H9 (cell line): ENCODE measurements around the gene APOC1. TPM values are rescaled to one million over a fixed set of nuclear protein-coding genes. Genes with fewer than 3 reads are reported as not detected.

Experiments used
- DNase-seq: peaks from one replicate; pipeline ENCODE4 v3.0.0-alpha.2; 2017
- H2AFZ ChIP-seq: one replicate; pipeline ENCODE4 v1.6.1; 2013; ENCODE audit warnings: mild to moderate bottlenecking, low read length, control low read depth, moderate library complexity
- H2AK5ac ChIP-seq: 2 replicates; pipeline ENCODE4 v1.6.1; 2013; ENCODE audit warnings: low read length, control low read depth, mixed read lengths; ENCODE audit not compliant: insufficient read length
- H2BK120ac ChIP-seq: one replicate; pipeline ENCODE4 v1.6.1; 2013; ENCODE audit warnings: low read depth, mild to moderate bottlenecking, low read length, control low read depth, inconsistent platforms; ENCODE audit not compliant: poor library complexity, severe bottlenecking
- H2BK12ac ChIP-seq: 2 replicates; pipeline ENCODE4 v1.6.1; 2013; ENCODE audit warnings: low read length, control low read depth, mixed read lengths, low read depth; ENCODE audit not compliant: insufficient read length
- H2BK15ac ChIP-seq: 2 replicates; pipeline ENCODE4 v1.6.1; 2013; ENCODE audit warnings: low read depth, low read length, control low read depth
- H2BK20ac ChIP-seq: one replicate; pipeline ENCODE4 v1.6.1; 2013; ENCODE audit warnings: low read depth, mild to moderate bottlenecking, low read length, control low read depth, inconsistent platforms; ENCODE audit not compliant: poor library complexity, severe bottlenecking
- H2BK5ac ChIP-seq: 2 replicates; pipeline ENCODE4 v1.6.1; 2013; ENCODE audit warnings: low read length, control low read depth, mixed read lengths; ENCODE audit not compliant: insufficient read length
- H3K14ac ChIP-seq: 2 replicates; pipeline ENCODE4 v1.6.1; 2013; ENCODE audit warnings: low read length, control low read depth; ENCODE audit not compliant: insufficient read depth
- H3K18ac ChIP-seq: 2 replicates; pipeline ENCODE4 v1.6.1; 2013; ENCODE audit warnings: low read depth, mild to moderate bottlenecking, mixed read lengths, low read length, control low read depth; ENCODE audit not compliant: insufficient read length
- H3K23ac ChIP-seq: 2 replicates; pipeline ENCODE4 v1.6.1; 2013; ENCODE audit warnings: low read length, control low read depth, mixed read lengths, low read depth; ENCODE audit not compliant: insufficient read length
- H3K23me2 ChIP-seq: 2 replicates; pipeline ENCODE4 v1.6.1; 2013; ENCODE audit warnings: low read depth, mild to moderate bottlenecking, mixed read lengths, low read length, control low read depth; ENCODE audit not compliant: insufficient read length, poor library complexity, severe bottlenecking
- H3K27ac ChIP-seq: 2 replicates; pipeline ENCODE4 v1.5.1; 2013; ENCODE audit warnings: low read length, control low read depth, mixed read lengths, low read depth; ENCODE audit not compliant: insufficient read length
- H3K27me3 ChIP-seq: 2 replicates; pipeline ENCODE4 v1.6.1; 2013; ENCODE audit warnings: low read length, control low read depth, inconsistent platforms; ENCODE audit not compliant: insufficient read depth
- H3K4ac ChIP-seq: 2 replicates; pipeline ENCODE4 v1.6.1; 2013; ENCODE audit warnings: low read depth, mild to moderate bottlenecking, control low read depth, inconsistent platforms, low read length, moderate library complexity
- H3K4me1 ChIP-seq: 2 replicates; pipeline ENCODE4 v1.6.1; 2013; ENCODE audit warnings: low read length, control low read depth, inconsistent platforms; ENCODE audit not compliant: insufficient read depth
- H3K4me2 ChIP-seq: 2 replicates; pipeline ENCODE4 v1.6.1; 2013; ENCODE audit warnings: low read length, control low read depth, mixed read lengths; ENCODE audit not compliant: insufficient read length, insufficient read depth
- H3K56ac ChIP-seq: 2 replicates; pipeline ENCODE4 v1.6.1; 2013; ENCODE audit warnings: low read depth, mild to moderate bottlenecking, mixed read lengths, low read length, control low read depth; ENCODE audit not compliant: insufficient read length
- H3K79me1 ChIP-seq: 2 replicates; pipeline ENCODE4 v1.6.1; 2013; ENCODE audit warnings: low read depth, mild to moderate bottlenecking, moderate library complexity, low read length, control low read depth, inconsistent platforms; ENCODE audit not compliant: insufficient read depth, poor library complexity, severe bottlenecking
- H3K79me2 ChIP-seq: 2 replicates; pipeline ENCODE4 v1.6.1; 2013; ENCODE audit warnings: low read length, control low read depth, inconsistent platforms; ENCODE audit not compliant: insufficient read depth
- H3K9ac ChIP-seq: 2 replicates; pipeline ENCODE4 v1.6.1; 2013; ENCODE audit warnings: low read length, control low read depth, mixed read lengths; ENCODE audit not compliant: insufficient read length; ENCODE audit errors: extremely low read depth
- H3K9me3 ChIP-seq: one replicate; pipeline ENCODE4 v1.6.1; 2013; ENCODE audit warnings: low read depth, low read length, inconsistent platforms; ENCODE audit not compliant: control insufficient read depth
- H3T11ph ChIP-seq: one replicate; pipeline ENCODE4 v1.6.1; 2013; ENCODE audit warnings: mild to moderate bottlenecking, low read length, control low read depth, inconsistent platforms
- H4K20me1 ChIP-seq: one replicate; pipeline ENCODE4 v1.6.1; 2013; ENCODE audit not compliant: control insufficient read depth, insufficient read length, insufficient read depth
- H4K5ac ChIP-seq: 2 replicates; pipeline ENCODE4 v1.6.1; 2013; ENCODE audit warnings: low read depth, mild to moderate bottlenecking, mixed read lengths, low read length, control low read depth; ENCODE audit not compliant: insufficient read length
- H4K8ac ChIP-seq: replicated peaks from 2 replicates; pipeline ENCODE4 v1.6.1; 2013; ENCODE audit warnings: low read length, control low read depth, mixed read lengths, low read depth; ENCODE audit not compliant: insufficient read length
- H4K91ac ChIP-seq: 2 replicates; pipeline ENCODE4 v1.6.1; 2013; ENCODE audit warnings: low read depth, mild to moderate bottlenecking, moderate library complexity, mixed read lengths, low read length, control low read depth; ENCODE audit not compliant: insufficient read length
- H3K27ac Mint-ChIP-seq, 3 experiments: 2 replicates in 2 of 3; 3 replicates in 1 of 3; pipeline ENCODE4 v1.8.0; 2020 to 2021; ENCODE audit warnings: mixed read lengths in 3 of 3, mild to moderate bottlenecking in 1 of 3, moderate library complexity in 1 of 3
- H3K27me3 Mint-ChIP-seq: 2 replicates; pipeline ENCODE4 v1.8.0; 2021; ENCODE audit warnings: low read depth, mild to moderate bottlenecking, moderate library complexity, mixed read lengths
- H3K36me3 Mint-ChIP-seq, 3 experiments: 2 replicates in 2 of 3; 3 replicates in 1 of 3; pipeline ENCODE4 v1.8.0; 2020 to 2021; ENCODE audit warnings: low read depth in 3 of 3, mixed read lengths in 3 of 3; ENCODE audit not compliant: insufficient read depth in 1 of 3
- H3K4me1 Mint-ChIP-seq, 2 experiments: 2 replicates each; pipeline ENCODE4 v1.8.0; 2020; ENCODE audit warnings: mixed read lengths in 2 of 2
- H3K4me3 Mint-ChIP-seq, 2 experiments: 2 replicates in 1 of 2; 3 replicates in 1 of 2; pipeline ENCODE4 v1.8.0; 2020 to 2021; ENCODE audit warnings: mild to moderate bottlenecking in 2 of 2, mixed read lengths in 2 of 2, moderate library complexity in 1 of 2
- H3K9me3 Mint-ChIP-seq, 2 experiments: 2 replicates in 1 of 2; 3 replicates in 1 of 2; pipeline ENCODE4 v1.8.0; 2020; ENCODE audit warnings: mild to moderate bottlenecking in 2 of 2, mixed read lengths in 2 of 2, moderate library complexity in 1 of 2
- WGBS: extraction: QIAGEN DNeasy Blood & Tissue Kit; methylation state at CpG from one replicate; pipeline ENCODE4 v1.1.7; 2013; ENCODE audit warnings: missing lambda C conversion rate, low lambda C conversion rate, mixed read lengths; ENCODE audit not compliant: insufficient read length; ENCODE audit errors: extremely low coverage; 5-methylcytosine and 5-hydroxymethylcytosine counted together
- total RNA-seq: library from RNA; stranded (reverse); gene quantifications from 2 replicates; pipeline ENCODE4 v1.2.1, GENCODE V29; 2021
- TF ChIP-seq, protein P1 (sequence below): fragments of 200-600 bp; sonication (generic); conservative IDR thresholded peaks from 3 replicates; pipeline ENCODE4 v1.8.0; 2021; ENCODE audit warnings: antibody characterized with exemption, mild to moderate bottlenecking

Gene APOC1
- total RNA-seq, 1 experiment from 2014 or later, result 78.1 TPM

DNA sequence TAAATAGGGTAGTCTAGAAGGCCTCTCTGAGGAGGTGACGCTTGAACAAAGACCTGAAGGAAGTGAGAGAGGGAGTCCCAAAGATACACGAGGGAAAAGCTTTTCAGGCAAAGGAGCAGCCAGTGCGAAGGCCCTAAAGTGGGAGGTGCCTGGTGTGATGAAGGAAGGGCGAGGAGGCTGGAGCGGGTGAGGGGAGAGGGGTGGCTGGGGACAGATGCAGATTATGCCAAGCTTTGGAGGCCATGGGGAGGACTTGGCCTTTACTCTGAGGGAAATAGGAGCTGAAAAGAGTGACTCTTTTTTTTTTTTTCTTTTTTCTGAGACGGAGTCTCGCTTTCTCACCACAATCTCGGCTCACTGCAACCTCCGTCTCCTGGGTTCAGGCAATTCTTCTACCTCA lies 43.7 kb downstream of the APOC1 start:
- peaks cover 2% of the 10 kb centered on the region; the same call in 1 of the 2 replicates for H3K27me3 Mint-ChIP-seq
- Histone ChIP-seq H2BK12ac (no peak overlapping the region), H3K56ac (no peak overlapping the region), H3K18ac (no peak overlapping the region), H3K79me2 (peaks cover 35% of the 10 kb centered on the region; the same call in 1 of the 2 replicates), H4K91ac (no peak overlapping the region), H2AK5ac (no peak overlapping the region), H3K23me2 (peaks cover 12% of the 10 kb centered on the region), H3K23ac (no peak overlapping the region), H2AFZ (no peak overlapping the region), H3K4me2 (no peak overlapping the region), H2BK15ac (no peak overlapping the region), H3K27ac (no peak overlapping the region), H2BK120ac (no peak overlapping the region), H3K9me3 (no peaks in the 10 kb centered on the region), H4K8ac (no peak overlapping the region), H3K9ac (no peak overlapping the region), H3K4me1 (no peaks in the 10 kb centered on the region), H3K27me3 (no peaks in the 10 kb centered on the region), H4K20me1 (peaks cover 6% of the 10 kb centered on the region), H3K79me1 (peaks cover 15% of the 10 kb centered on the region), H4K5ac (no peak overlapping the region), H3K4ac (no peak overlapping the region), H3K14ac (no peak overlapping the region), H3T11ph (no peak overlapping the region), H2BK5ac (no peak overlapping the region), H2BK20ac (no peak overlapping the region)
- peaks cover 17 to 28% of the 10 kb centered on the region in 2 experiments for H3K4me1 Mint-ChIP-seq
- peaks cover 12 to 25% (median 19%) of the 10 kb centered on the region in 3 experiments for H3K36me3 Mint-ChIP-seq
- no peak overlapping the region; a peak in 1 of 5 replicates for H3K4me3 Mint-ChIP-seq
- no peak for DNase-seq
- H3K9me3 Mint-ChIP-seq, result no peaks in the 10 kb centered on the region; a peak in 1 of 5 replicates
- peak overlapping the region; percentile 14 to 73 (median 29); a peak in 3 of 7 replicates for H3K27ac Mint-ChIP-seq
- TF ChIP-seq, protein P1, sequence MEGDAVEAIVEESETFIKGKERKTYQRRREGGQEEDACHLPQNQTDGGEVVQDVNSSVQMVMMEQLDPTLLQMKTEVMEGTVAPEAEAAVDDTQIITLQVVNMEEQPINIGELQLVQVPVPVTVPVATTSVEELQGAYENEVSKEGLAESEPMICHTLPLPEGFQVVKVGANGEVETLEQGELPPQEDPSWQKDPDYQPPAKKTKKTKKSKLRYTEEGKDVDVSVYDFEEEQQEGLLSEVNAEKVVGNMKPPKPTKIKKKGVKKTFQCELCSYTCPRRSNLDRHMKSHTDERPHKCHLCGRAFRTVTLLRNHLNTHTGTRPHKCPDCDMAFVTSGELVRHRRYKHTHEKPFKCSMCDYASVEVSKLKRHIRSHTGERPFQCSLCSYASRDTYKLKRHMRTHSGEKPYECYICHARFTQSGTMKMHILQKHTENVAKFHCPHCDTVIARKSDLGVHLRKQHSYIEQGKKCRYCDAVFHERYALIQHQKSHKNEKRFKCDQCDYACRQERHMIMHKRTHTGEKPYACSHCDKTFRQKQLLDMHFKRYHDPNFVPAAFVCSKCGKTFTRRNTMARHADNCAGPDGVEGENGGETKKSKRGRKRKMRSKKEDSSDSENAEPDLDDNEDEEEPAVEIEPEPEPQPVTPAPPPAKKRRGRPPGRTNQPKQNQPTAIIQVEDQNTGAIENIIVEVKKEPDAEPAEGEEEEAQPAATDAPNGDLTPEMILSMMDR, result no peak
- no CpG with 5 or more reads among the region's 9 CpGs for WGBS
